ENCODE data around the gene NPHP4.
A peak's percentile ranks its signal among the peaks of the same experiment; 100 is the strongest.

NPHP4 gene

GRCh38 chr1:5992026-5992813 is at the start of gene NPHP4:
Gene NPHP4 (minus strand): TSS chr1:5992425. CDS start chr1:5986289, 6,136 bp downstream.
- DNase-seq: peak; percentile 98

GRCh38 chr1:6041432-6042062 is 49.3 kb upstream of the NPHP4 start:
- no peak for DNase-seq

GRCh38 chr1:6040861-6041415 is 48.7 kb upstream of the NPHP4 start:
- no peak for DNase-seq

GRCh38 chr1:6040444-6040843 is 48.2 kb upstream of the NPHP4 start:
- no peak for DNase-seq

GRCh38 chr1:6039031-6039430 is 46.8 kb upstream of the NPHP4 start:
- no peak for DNase-seq

GRCh38 chr1:6038603-6039002 is 46.4 kb upstream of the NPHP4 start:
- no peak for DNase-seq

GRCh38 chr1:6037338-6037762 is 45.1 kb upstream of the NPHP4 start:
- DNase-seq: no peak

- DNase-seq: no peak
Measured at GRCh38 chr1:6035719-6036118, 43.5 kb upstream of the NPHP4 start.

- no peak for DNase-seq
Measured at GRCh38 chr1:6035303-6035702, 43.1 kb upstream of the NPHP4 start.

- DNase-seq: no peak
Measured at GRCh38 chr1:6034750-6035096, 42.5 kb upstream of the NPHP4 start.

GRCh38 chr1:6033986-6034749 is 41.9 kb upstream of the NPHP4 start:
- DNase-seq: no peak

GRCh38 chr1:6033124-6033523 is 40.9 kb upstream of the NPHP4 start:
- DNase-seq: no peak

- no peak for DNase-seq
Measured at GRCh38 chr1:6030547-6031261, 38.5 kb upstream of the NPHP4 start.

- DNase-seq: no peak
Measured at GRCh38 chr1:6030132-6030531, 37.9 kb upstream of the NPHP4 start.

GRCh38 chr1:6029351-6029750 is 37.1 kb upstream of the NPHP4 start:
- DNase-seq: no peak

- DNase-seq: peak; percentile 36
Measured at GRCh38 chr1:6028042-6028850, 36.0 kb upstream of the NPHP4 start.

GRCh38 chr1:6027591-6027990 is 35.4 kb upstream of the NPHP4 start:
- no peak for DNase-seq

- peak; percentile 86 for DNase-seq
Measured at GRCh38 chr1:6026095-6026809, 34.0 kb upstream of the NPHP4 start.

- DNase-seq: no peak
Measured at GRCh38 chr1:6025269-6026094, 33.3 kb upstream of the NPHP4 start.

GRCh38 chr1:6024376-6024775 is 32.2 kb upstream of the NPHP4 start:
- no peak for DNase-seq
